ENCODE results near the gene MCUB. TPM values are rescaled to one million over a fixed set of nuclear protein-coding genes. Genes with fewer than 3 reads are reported as not detected.

MCUB gene
- total and polyA plus RNA-seq, 9 of the 15 experiments (the other 6 are each of a cell fraction or from before 2014, with no cell fraction given), result 1.4 to 21.5 (median 5.4) TPM

- TF ChIP-seq MEF2A (IDR thresholded peaks at IDR 0.05; ENCODE audit: control insufficient read depth, low read depth, low read length) (no peak), FOXK2 (conservative IDR thresholded peaks at IDR 0.05 in 1 of 2, IDR thresholded peaks at IDR 0.05 in 1 of 2; ENCODE audit: low read depth in 2 of 2) (0 out of 4 replicates have a peak, but pooled peaks of 1 of the 2 experiments have one; percentile 33), HDAC2 (IDR thresholded peaks at IDR 0.05) (peak; percentile 80), ZC3H8 (IDR thresholded peaks at IDR 0.05) (no peak), MEF2D (tag; conservative IDR thresholded peaks at IDR 0.05; ENCODE audit: low read depth) (no peak), MITF (IDR thresholded peaks at IDR 0.05) (no peak), THAP12 (CRISPR knock-in tag; IDR thresholded peaks at IDR 0.05) (no peak), HDAC6 (IDR thresholded peaks at IDR 0.05; ENCODE audit: low read depth, low read length) (no peak), DPF2 (IDR thresholded peaks at IDR 0.05) (peak; percentile 78), ZNF224 (CRISPR knock-in tag; IDR thresholded peaks at IDR 0.05) (no peak), EP400 (IDR thresholded peaks at IDR 0.05) (peak; percentile 44; the same call in 1 of the 2 replicates), ZBTB26 (CRISPR knock-in tag; IDR thresholded peaks at IDR 0.05) (no peak), PPARD (CRISPR knock-in tag; IDR thresholded peaks at IDR 0.05) (no peak), TRIM24 (IDR thresholded peaks at IDR 0.05) (peak in 1 of 2 experiments; percentile 74; a peak in 2 of 4 replicates), NR4A1 (CRISPR knock-in tag; IDR thresholded peaks at IDR 0.05) (no peak), NR4A1 (tag; IDR thresholded peaks at IDR 0.05) (0 out of 2 replicates have a peak, but pooled peaks have one; percentile 38), ZNF764 (CRISPR knock-in tag; IDR thresholded peaks at IDR 0.05; ENCODE audit: low read depth) (no peak), ZNF316 (IDR thresholded peaks at IDR 0.05) (peak; percentile 45; the same call in 1 of the 2 replicates), MXD1 (CRISPR knock-in tag; IDR thresholded peaks at IDR 0.05; ENCODE audit: borderline replicate concordance, poor library complexity, severe bottlenecking) (no peak), CBX5 (IDR thresholded peaks at IDR 0.05; ENCODE audit: borderline replicate concordance, low read depth) (no peak), ZNF780A (CRISPR knock-in tag; IDR thresholded peaks at IDR 0.05) (no peak)
- TF ChIP-seq, protein P1, sequence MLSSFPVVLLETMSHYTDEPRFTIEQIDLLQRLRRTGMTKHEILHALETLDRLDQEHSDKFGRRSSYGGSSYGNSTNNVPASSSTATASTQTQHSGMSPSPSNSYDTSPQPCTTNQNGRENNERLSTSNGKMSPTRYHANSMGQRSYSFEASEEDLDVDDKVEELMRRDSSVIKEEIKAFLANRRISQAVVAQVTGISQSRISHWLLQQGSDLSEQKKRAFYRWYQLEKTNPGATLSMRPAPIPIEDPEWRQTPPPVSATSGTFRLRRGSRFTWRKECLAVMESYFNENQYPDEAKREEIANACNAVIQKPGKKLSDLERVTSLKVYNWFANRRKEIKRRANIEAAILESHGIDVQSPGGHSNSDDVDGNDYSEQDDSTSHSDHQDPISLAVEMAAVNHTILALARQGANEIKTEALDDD (IDR thresholded peaks at IDR 0.05), result 0 out of 2 replicates have a peak, but pooled peaks have one; percentile 33
Observed at GRCh38 chr4:109735566-109736365, 175.7 kb downstream of the MCUB start (continued).
